Pancreas (tissue), 10 donors: ENCODE data around the gene ZBP1. TPM values are rescaled to one million over a fixed set of nuclear protein-coding genes. Genes with fewer than 3 reads are reported as not detected.
A peak's percentile ranks its signal among the peaks of the same experiment; 100 is the strongest.

Experiments
- ATAC-seq, 4 donors: fragments of 200-7000 bp; cut with Tn5 transposase; one replicate each; pipeline versions ENCODE4 v1.8.0 to v1.9.1; 2020; ENCODE audit warnings: mild to moderate bottlenecking in 4 of 4, moderate library complexity in 4 of 4
- DNase-seq, 6 donors: peaks; one replicate each; pipeline ENCODE4 v3.0.0-alpha.2; 2020
- FAIRE-seq: peaks from 2 replicates; lab custom pipeline; 2012; peaks lifted over from hg19 to GRCh38; lab: Jason Lieb, UNC
- H3K27ac ChIP-seq, 4 donors: fragments of 200-600 bp; sonication (generic); 1 replicate in 3 of 4; 2 replicates in 1 of 4; pipeline versions ENCODE4 v1.5.0 to v1.8.0; 2020
- H3K27me3 ChIP-seq, 4 donors: fragments of 200-600 bp; one replicate each; pipeline ENCODE4 v1.8.0; 2021
- H3K36me3 ChIP-seq, 3 donors: fragments of 200-600 bp; sonication (generic) in 1 of 3; one replicate each; pipeline versions ENCODE4 v1.5.0 to v1.8.0; 2020 to 2021
- H3K4me1 ChIP-seq, 3 donors: fragments of 200-600 bp; one replicate each; pipeline ENCODE4 v1.8.0; 2021
- H3K4me3 ChIP-seq, 4 donors: fragments of 200-600 bp; sonication (generic) in 2 of 4; one replicate each; pipeline versions ENCODE4 v1.5.0 to v1.8.0; 2020 to 2021
- H3K9me3 ChIP-seq, 4 donors: fragments of 200-600 bp; one replicate each; pipeline ENCODE4 v1.8.0; 2021
- CTCF ChIP-seq, 4 donors: fragments of 200-600 bp; sonication (generic) in 3 of 4; IDR thresholded peaks; one replicate each; pipeline versions ENCODE4 v1.5.0 to v1.8.0; 2021; ENCODE audit warnings: antibody characterized with exemption in 4 of 4
- WGBS, 2 donors: extraction: QIAGEN DNeasy Blood & Tissue Kit; methylation state at CpG; one replicate each; pipeline ENCODE4 v1.1.7; 2013; 5-methylcytosine and 5-hydroxymethylcytosine counted together
- intact Hi-C, 3 donors: fragments of 100-400 bp; cut with DNase I; formaldehyde crosslinking; loops; one replicate each; pipeline versions ENCODE4 v1.11.1 to v1.14.2; 2022
- polyA plus RNA-seq, 2 donors: library from polyadenylated mRNA; stranded (reverse); fragments of 200-250 nt; gene quantifications; one replicate each; pipeline ENCODE4 v1.2.3, GENCODE V29; 2013
- total RNA-seq, 6 donors: library from RNA; stranded (reverse); fragmentation: NEBNext Ultra II Directional in 4 of 6; extraction: Animal tissue kit (Norgen Biotek cat#: 25700) in 4 of 6; gene quantifications; one replicate each; pipeline versions ENCODE4 v1.2.1 to v1.2.4, GENCODE V29; 2021 to 2023
- donor health status: healthy with polysubstance abuse.
- donor health status: DM: no; HTN: no; CAD: no; lungs with moderate emphysema.
- donor health status: DM: no; HTN: no; CAD: no.
- donor health status: control.
- donor health status: control.
- donor health status: Bipolar disorder and iron deficiency.
- donor health status: DM: yes; HTN: yes; CAD: no.
- donor health status: DM: no; HTN: no; CAD: no.
- donor health status: DM: no; HTN: no; CAD: no.
- donor health status: DM: yes; HTN: yes; CAD: no.

The ZBP1 gene
- total and polyA plus RNA-seq, 8 donors, result 0.09 to 0.90 (median 0.17) TPM; not detected in 3

DNA sequence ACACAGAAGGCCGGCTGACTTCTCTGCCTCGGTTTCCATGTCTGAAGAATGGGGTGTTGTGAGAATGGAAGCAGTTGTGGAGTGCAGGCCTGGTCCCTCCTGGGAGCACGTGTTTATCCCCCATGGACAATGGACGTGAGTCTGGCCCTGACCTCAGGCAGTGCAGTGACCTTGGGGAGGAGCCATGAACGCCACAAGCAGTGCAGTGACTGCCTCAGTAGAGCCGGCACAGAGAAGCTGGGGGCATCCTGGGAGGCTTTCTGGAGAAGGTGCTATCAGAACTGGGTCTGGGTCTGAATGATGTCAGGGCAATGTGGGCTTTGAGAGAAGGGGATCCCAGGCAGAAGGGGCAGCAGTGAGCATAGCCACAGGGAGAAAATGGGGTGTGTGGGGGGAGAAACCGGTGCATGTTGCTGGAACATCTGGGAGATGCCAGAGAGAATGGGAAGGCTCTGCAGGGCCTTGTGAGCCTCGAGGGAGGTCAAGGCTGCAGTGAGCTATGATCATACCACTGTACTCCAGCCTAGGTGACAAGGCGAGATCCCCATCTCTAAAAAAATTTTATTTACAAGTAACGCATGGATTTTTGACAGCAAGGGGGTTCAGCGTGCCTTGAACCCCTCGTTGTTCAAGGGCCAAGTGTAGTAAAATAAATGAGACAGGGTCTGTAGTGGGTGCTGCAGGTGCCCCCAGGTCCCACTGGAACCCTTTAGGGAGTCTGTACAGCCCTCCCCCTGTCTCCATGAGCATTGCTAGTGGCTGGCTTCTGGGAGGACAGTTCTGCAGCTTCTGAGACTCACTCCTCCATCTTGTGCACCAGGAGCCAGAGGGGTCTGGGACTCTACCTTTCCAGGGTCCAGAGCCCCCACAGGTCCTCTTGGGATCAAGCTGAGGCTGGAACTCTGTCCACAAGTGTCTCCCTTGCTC, 27.0 kb upstream of the ZBP1 start:
- no peak for FAIRE-seq
- no peak for ATAC-seq

GRCh38 chr20:57638895-57639236, 18.6 kb upstream of the ZBP1 start:
- H3K4me3 ChIP-seq, result no peak overlapping the region
- 63 to 65% methylated on average over 5 of the region's 5 CpGs for WGBS, 2 donors
- intact Hi-C loops, result no loop called here
- no peaks in the 10 kb centered on the region for H3K9me3 ChIP-seq
- no peak overlapping the region for H3K27ac ChIP-seq
- no peak for DNase-seq
- H3K27me3 ChIP-seq, result no peaks in the 10 kb centered on the region
- no peak for TF ChIP-seq CTCF (IDR thresholded peaks at IDR 0.05)
- H3K4me1 ChIP-seq, result no peaks in the 10 kb centered on the region
- ATAC-seq, result no peak
- no peaks in the 10 kb centered on the region for H3K36me3 ChIP-seq
- no peak for FAIRE-seq

More for the DNA sequence above, 27.0 kb upstream of the ZBP1 start:
- no peak overlapping the region for H3K4me3 ChIP-seq
- H3K4me1 ChIP-seq, result no peaks in the 10 kb centered on the region
- H3K36me3 ChIP-seq, result peaks cover 0 to 7% (median 3%) of the 10 kb centered on the region in 3 donors
- WGBS, 2 donors, result 53 to 60% methylated on average over 12 of the region's 12 CpGs
- TF ChIP-seq CTCF (IDR thresholded peaks at IDR 0.05), result no peak
- no peaks in the 10 kb centered on the region for H3K9me3 ChIP-seq
- no peak for DNase-seq
- H3K27ac ChIP-seq, result no peak overlapping the region
- no peaks in the 10 kb centered on the region for H3K27me3 ChIP-seq
- intact Hi-C loops, result no loop called here

- H3K36me3 ChIP-seq, result no peaks in the 10 kb centered on the region
- intact Hi-C loops, result no loop called here
- WGBS, 2 donors, result 42 to 52% methylated on average over 7 of the region's 7 CpGs
- H3K27ac ChIP-seq, result no peak overlapping the region
- no peaks in the 10 kb centered on the region for H3K27me3 ChIP-seq
- ATAC-seq (peak in 1 of 4 donors; percentile 44), FAIRE-seq (no peak), DNase-seq (no peak)
- no peak for TF ChIP-seq CTCF (IDR thresholded peaks at IDR 0.05)
- H3K9me3 ChIP-seq, result no peaks in the 10 kb centered on the region
- no peaks in the 10 kb centered on the region for H3K4me1 ChIP-seq
- no peak overlapping the region for H3K4me3 ChIP-seq
These were observed 18.1 kb upstream of the ZBP1 start for GRCh38 chr20:57638173-57638894.

GRCh38 chr20:57633945-57634491, 13.8 kb upstream of the ZBP1 start:
- Histone ChIP-seq H3K4me3 (no peak overlapping the region), H3K36me3 (no peaks in the 10 kb centered on the region), H3K27ac (no peak overlapping the region), H3K4me1 (no peaks in the 10 kb centered on the region), H3K9me3 (no peaks in the 10 kb centered on the region), H3K27me3 (no peaks in the 10 kb centered on the region)
- intact Hi-C loops, result no loop called here
- ATAC-seq (no peak), FAIRE-seq (no peak), DNase-seq (no peak)
- 71 to 90% methylated on average over 2 of the region's 2 CpGs for WGBS, 2 donors
- TF ChIP-seq CTCF (IDR thresholded peaks at IDR 0.05), result no peak
